K562 (cell line): Measurements from ENCODE around the gene CASTOR1. TPM values are rescaled to one million over a fixed set of nuclear protein-coding genes. Genes with fewer than 3 reads are reported as not detected.

ENCODE experiments used
- ATAC-seq: fragments of 200-7000 bp; cut with Tn5 transposase; 3 replicates; pipeline ENCODE4 v1.9.1; 2020; ENCODE audit warnings: moderate library complexity
- BruUV-seq: library from RNA; stranded (reverse); fragments of 400-500 nt; replicated peaks from 2 replicates; lab custom pipeline; 2021; lab: Mats Ljungman, UMichigan
- CTCF ChIA-PET: fragments of 300-600 bp; formaldehyde crosslinking; extraction: SDS; loops from one replicate; lab custom pipeline; 2021; ENCODE audit warnings: low intra/inter-chr PET ratio; lab: Yijun Ruan, JAX
- POLR2A ChIA-PET: fragments of 300-600, 350-650 bp; sonication (Branson Sonifier 250); formaldehyde crosslinking; extraction: SDS; loops from one replicate; lab custom pipeline; 2021; ENCODE audit warnings: antibody characterized with exemption, inconsistent platforms; lab: Yijun Ruan, JAX
- DNase-seq, 4 experiments: peaks; one replicate each; pipeline versions ENCODE4 v3.0.0 to v3.0.0-alpha.2; 2011 to 2018; ENCODE audit warnings: low spot score in 3 of 4, mixed read lengths in 3 of 4; ENCODE audit errors: extremely low read depth in 1 of 4
- FAIRE-seq: peaks from 2 replicates; lab custom pipeline; 2011; peaks lifted over from hg19 to GRCh38; lab: Jason Lieb, UNC
- H2AFZ ChIP-seq: 2 replicates; pipeline ENCODE4 v1.6.0; 2011; ENCODE audit warnings: low read depth, low read length, control low read depth, inconsistent platforms
- H3K27ac ChIP-seq: fragments of 200-600 bp; 3 replicates; pipeline ENCODE4 v1.8.0; 2011; ENCODE audit warnings: low read depth, mild to moderate bottlenecking, control low read depth, inconsistent platforms, low read length, moderate library complexity, mixed read lengths; ENCODE audit errors: extremely low read depth
- H3K27me3 ChIP-seq, 2 experiments: fragments of 300-600 bp in 1 of 2; 2 replicates in 1 of 2; 3 replicates in 1 of 2; pipeline versions ENCODE4 v1.6.0 to v1.8.0; 2011; ENCODE audit warnings: inconsistent platforms in 2 of 2, low read length in 2 of 2, mild to moderate bottlenecking in 1 of 2, mixed read lengths in 1 of 2, moderate library complexity in 1 of 2; ENCODE audit not compliant: control insufficient read depth in 2 of 2, insufficient read depth in 2 of 2
- H3K36me3 ChIP-seq: fragments of 300-600 bp; 3 replicates; pipeline ENCODE4 v1.8.0; 2011; ENCODE audit warnings: mild to moderate bottlenecking, low read length, inconsistent platforms; ENCODE audit not compliant: control insufficient read depth, insufficient read depth
- H3K4me1 ChIP-seq, 2 experiments: fragments of 200-600 bp in 1 of 2; replicated peaks in 1 of 2; 2 replicates in 1 of 2; 3 replicates in 1 of 2; pipeline versions ENCODE4 v1.5.1 to v1.8.0; 2011; ENCODE audit warnings: inconsistent platforms in 2 of 2, low read length in 2 of 2, mild to moderate bottlenecking in 1 of 2, mixed read lengths in 1 of 2, moderate library complexity in 1 of 2; ENCODE audit not compliant: control insufficient read depth in 2 of 2, insufficient read depth in 2 of 2
- H3K4me2 ChIP-seq: 2 replicates; pipeline ENCODE4 v1.6.1; 2011; ENCODE audit warnings: low read length, control low read depth, inconsistent platforms, mixed read lengths; ENCODE audit not compliant: insufficient read depth
- H3K4me3 ChIP-seq: fragments of 200-600 bp; sonication (generic), shearing (Covaris generic); 2 replicates; pipeline ENCODE4 v1.5.1; 2016; ENCODE audit warnings: control low read depth, inconsistent platforms
- H3K79me2 ChIP-seq: fragments of 200-600 bp; 3 replicates; pipeline ENCODE4 v1.8.0; 2011; ENCODE audit warnings: low read length, inconsistent platforms; ENCODE audit not compliant: control insufficient read depth, insufficient read depth
- H3K9ac ChIP-seq, 2 experiments: 2 replicates each; pipeline versions ENCODE4 v1.6.0 to v1.6.1; 2011; ENCODE audit warnings: low read depth in 2 of 2, low read length in 2 of 2, control low read depth in 1 of 2, inconsistent platforms in 1 of 2, mild to moderate bottlenecking in 1 of 2, mixed read lengths in 1 of 2; ENCODE audit not compliant: insufficient read depth in 1 of 2
- H3K9me1 ChIP-seq: one replicate; pipeline ENCODE4 v1.6.0; 2011; ENCODE audit warnings: inconsistent platforms, mild to moderate bottlenecking, low read length, moderate library complexity; ENCODE audit not compliant: control insufficient read depth, insufficient read depth
- H3K9me3 ChIP-seq: replicated peaks from 2 replicates; pipeline ENCODE4 v1.5.1; 2011; ENCODE audit warnings: low read depth, low read length, inconsistent platforms; ENCODE audit not compliant: control insufficient read depth, insufficient read depth
- H4K20me1 ChIP-seq: replicated peaks from 2 replicates; pipeline ENCODE4 v1.6.1; 2011; ENCODE audit warnings: low read length, inconsistent platforms, mixed read lengths; ENCODE audit not compliant: control insufficient read depth, insufficient read depth
- ATF4 ChIP-seq: fragments of 450-650 bp; formaldehyde crosslinking; IDR thresholded peaks from 2 replicates; pipeline ENCODE4 v1.4.0; 2022; ENCODE audit warnings: mild to moderate bottlenecking, moderate library complexity
- BMI1 ChIP-seq: fragments of 150-350 bp; IDR thresholded peaks from 2 replicates; pipeline ENCODE4 v1.6.1; 2014; ENCODE audit warnings: low read length
- CC2D1A ChIP-seq: fragments of 450-650 bp; IDR thresholded peaks from 2 replicates; pipeline ENCODE4 v1.6.1; 2017; ENCODE audit warnings: mild to moderate bottlenecking
- HDAC6 ChIP-seq: IDR thresholded peaks from 2 replicates; pipeline ENCODE4 v1.6.1; 2012; ENCODE audit warnings: low read depth, mild to moderate bottlenecking, control low read depth, inconsistent platforms, low read length, moderate library complexity
- MYBL2 ChIP-seq, 2 experiments: fragments of 450-650 bp in 1 of 2; sonication (generic) in 1 of 2; formaldehyde crosslinking in 1 of 2; IDR thresholded peaks; 2 replicates each; pipeline versions ENCODE4 v1.6.1 to v1.8.1; 2017 to 2022; ENCODE audit warnings: borderline replicate concordance in 1 of 2, inconsistent platforms in 1 of 2, low read depth in 1 of 2, mild to moderate bottlenecking in 1 of 2, missing genetic modification reagents in 1 of 2, moderate library complexity in 1 of 2
- POU5F1 ChIP-seq: fragments of 150-350 bp; IDR thresholded peaks from 2 replicates; pipeline ENCODE4 v1.6.1; 2014; ENCODE audit warnings: borderline replicate concordance, low read length, low read depth, mild to moderate bottlenecking; ENCODE audit not compliant: partially characterized antibody
- ZBTB7A ChIP-seq: IDR thresholded peaks from 2 replicates; pipeline ENCODE4 v1.6.1; 2011; ENCODE audit warnings: low read depth, mild to moderate bottlenecking, low read length, moderate library complexity, borderline replicate concordance; ENCODE audit not compliant: control insufficient read depth
- ZNF592 ChIP-seq: fragments of 450-650 bp; IDR thresholded peaks from 2 replicates; pipeline ENCODE4 v1.6.1; 2017; ENCODE audit warnings: antibody characterized with exemption, mild to moderate bottlenecking
- WGBS: fragments of 100-300 bp; shearing (Covaris generic); methylation state at CpG from one replicate; pipeline ENCODE4 v1.1.6; 2016; ENCODE audit warnings: low coverage, mixed read lengths; ENCODE audit not compliant: insufficient coverage; ENCODE audit errors: missing lambda C conversion rate; 5-methylcytosine and 5-hydroxymethylcytosine counted together
- in situ Hi-C: fragments of 300-500 bp; cut with MboI; formaldehyde crosslinking; loops from 4 replicates; pipeline ENCODE4 v1.15.0; 2018; ENCODE audit warnings: inconsistent platforms, mixed read lengths
- intact Hi-C: fragments of 100-400 bp; cut with micrococcal nuclease; formaldehyde crosslinking; loops from 2 replicates; pipeline ENCODE4 v1.14.2; 2022
- polyA plus RNA-seq, 8 experiments: library from polyadenylated mRNA; depleted of rRNA in 4 of 8; stranded (reverse) in 5 of 8; unstranded in 3 of 8; fragments of >200 nt; fragmentation: Nextera tagmentation in 2 of 8; fragmentation: Illumina TruSeq in 1 of 8; extraction: Ambion mirVana in 2 of 8; extraction: Trizol in 1 of 8; gene quantifications; 2 replicates each; pipeline versions ENCODE4 v1.2.1 to v1.2.3, GENCODE V29; 2011 to 2014; ENCODE audit warnings: inconsistent platforms in 1 of 8, missing spikeins in 1 of 8
- total RNA-seq, 7 experiments: library from RNA; depleted of rRNA in 6 of 7; stranded (reverse); fragments of >200 nt in 6 of 7; fragmentation: Illumina TruSeq in 2 of 7; extraction: Trizol in 2 of 7; gene quantifications; 2 replicates each; pipeline versions ENCODE4 v1.2.1 to v1.2.3, GENCODE V29; 2011 to 2021; ENCODE audit warnings: low replicate concordance in 1 of 7

CASTOR1 gene
- total and polyA plus RNA-seq, 9 of the 15 experiments (the other 6 are each of a cell fraction or from before 2014, with no cell fraction given), result 0.35 to 2.6 (median 1.1) TPM

GRCh38 chr22:30235687-30236170, 53.6 kb downstream of the CASTOR1 start:
- H3K4me1 ChIP-seq, result peaks cover 3 to 12% of the 10 kb centered on the region in 2 experiments; a peak in 3 of 5 replicates
- FAIRE-seq, result no peak
- no peak overlapping the region for H2AFZ ChIP-seq
- CTCF ChIA-PET, result no interaction called here
- TF ChIP-seq BMI1 (no peak), POU5F1 (no peak), MYBL2 (IDR thresholded peaks at IDR 0.05; ENCODE audit: low read depth) (no peak), MYBL2 (CRISPR knock-in tag; IDR thresholded peaks at IDR 0.05; ENCODE audit: borderline replicate concordance) (no peak), ATF4 (CRISPR knock-in tag) (no peak), CC2D1A (no peak), ZNF592 (no peak), HDAC6 (no peak), ZBTB7A (no peak)
- TF ChIP-seq, all 486 proteins: peak for 0
- Histone ChIP-seq H3K79me2 (no peaks in the 10 kb centered on the region), H3K9ac (no peak overlapping the region), H4K20me1 (no peaks in the 10 kb centered on the region), H3K27ac (no peak overlapping the region), H3K36me3 (no peaks in the 10 kb centered on the region), H3K9me3 (no peaks in the 10 kb centered on the region), H3K27me3 (peaks cover 0 to 33% of the 10 kb centered on the region in 2 experiments; a peak in 3 of 5 replicates), H3K4me3 (no peak overlapping the region), H3K9me1 (no peaks in the 10 kb centered on the region), H3K4me2 (no peak overlapping the region)
- no TSS peak for BruUV-seq
- 43% methylated on average over 7 of the region's 10 CpGs for WGBS
- ATAC-seq, result no peak
- in situ Hi-C loops, result no loop called here
- no peak for DNase-seq
- intact Hi-C loops, result no loop called here
- POLR2A ChIA-PET, result no interaction called here

Other genes starting within 250 kb of the CASTOR1 start
Only the 7 nearest of the 11 such genes appear.
- gene LIF, start 42.7 kb downstream of the CASTOR1 start, total RNA-seq (2014; rRNA removed), result 0.04 and 0.05 TPM in 2 replicates
- gene LIF, start 42.7 kb downstream of the CASTOR1 start, total RNA-seq (2014; rRNA removed; fragmentation: Illumina TruSeq; extraction: Trizol), result 0.03 TPM in 1 of 2 replicates, not detected in the other
- gene LIF, start 42.7 kb downstream of the CASTOR1 start, total RNA-seq (2015; rRNA removed; fragmentation: Illumina TruSeq; extraction: Trizol), result 0.11 and 0.34 TPM in 2 replicates
- 0.31 TPM in 2 replicates for gene LIF, start 42.7 kb downstream of the CASTOR1 start, total RNA-seq (2021)
- gene LIF, start 42.7 kb downstream of the CASTOR1 start, polyA plus RNA-seq (2011; rRNA removed), result 0.16 and 0.39 TPM in 2 replicates
- 0.04 and 0.09 TPM in 2 replicates for gene LIF, start 42.7 kb downstream of the CASTOR1 start, polyA plus RNA-seq (2014; fragmentation: Illumina TruSeq; extraction: Trizol)
- not detected for gene LIF, start 42.7 kb downstream of the CASTOR1 start, polyA plus RNA-seq (2014; fragmentation: Nextera tagmentation; extraction: Ambion mirVana)
- 0.03 and 0.25 TPM in 2 replicates for gene LIF, start 42.7 kb downstream of the CASTOR1 start, polyA plus RNA-seq (2014; rRNA removed)
- not detected in 2 replicates for gene OSM, start 22.7 kb downstream of the CASTOR1 start, total RNA-seq (2014; rRNA removed)
- gene OSM, start 22.7 kb downstream of the CASTOR1 start, total RNA-seq (2014; rRNA removed; fragmentation: Illumina TruSeq; extraction: Trizol), result not detected in 2 replicates
- gene OSM, start 22.7 kb downstream of the CASTOR1 start, total RNA-seq (2015; rRNA removed; fragmentation: Illumina TruSeq; extraction: Trizol), result not detected in 2 replicates
- gene OSM, start 22.7 kb downstream of the CASTOR1 start, total RNA-seq (2021), result not detected in 2 replicates
- gene OSM, start 22.7 kb downstream of the CASTOR1 start, polyA plus RNA-seq (2011; rRNA removed), result 0.08 and 0.22 TPM in 2 replicates
- gene OSM, start 22.7 kb downstream of the CASTOR1 start, polyA plus RNA-seq (2014; fragmentation: Illumina TruSeq; extraction: Trizol), result not detected in 2 replicates
- gene OSM, start 22.7 kb downstream of the CASTOR1 start, polyA plus RNA-seq (2014; fragmentation: Nextera tagmentation; extraction: Ambion mirVana), result not detected
- gene OSM, start 22.7 kb downstream of the CASTOR1 start, polyA plus RNA-seq (2014; rRNA removed), result not detected in 2 replicates
- gene TBC1D10A, start 37.4 kb upstream of the CASTOR1 start, total RNA-seq (2014; rRNA removed), result 7.5 and 7.8 TPM in 2 replicates
- gene TBC1D10A, start 37.4 kb upstream of the CASTOR1 start, total RNA-seq (2014; rRNA removed; fragmentation: Illumina TruSeq; extraction: Trizol), result 2.0 and 2.3 TPM in 2 replicates
- gene TBC1D10A, start 37.4 kb upstream of the CASTOR1 start, total RNA-seq (2015; rRNA removed; fragmentation: Illumina TruSeq; extraction: Trizol), result 4.6 and 5.0 TPM in 2 replicates
- gene TBC1D10A, start 37.4 kb upstream of the CASTOR1 start, total RNA-seq (2021), result 9.8 and 10.4 TPM in 2 replicates
- 6.0 and 8.2 TPM in 2 replicates for gene TBC1D10A, start 37.4 kb upstream of the CASTOR1 start, polyA plus RNA-seq (2011; rRNA removed)
- gene TBC1D10A, start 37.4 kb upstream of the CASTOR1 start, polyA plus RNA-seq (2014; fragmentation: Illumina TruSeq; extraction: Trizol), result 4.3 and 6.2 TPM in 2 replicates
- under 1 TPM; 0.13 to 0.18 TPM for gene TBC1D10A, start 37.4 kb upstream of the CASTOR1 start, polyA plus RNA-seq (2014; fragmentation: Nextera tagmentation; extraction: Ambion mirVana)
- 5.8 and 7.9 TPM in 2 replicates for gene TBC1D10A, start 37.4 kb upstream of the CASTOR1 start, polyA plus RNA-seq (2014; rRNA removed)
- 53.7 and 89.0 TPM in 2 replicates for gene SF3A1, start 67.4 kb upstream of the CASTOR1 start, total RNA-seq (2014; rRNA removed)
- 12.3 and 12.8 TPM in 2 replicates for gene SF3A1, start 67.4 kb upstream of the CASTOR1 start, total RNA-seq (2014; rRNA removed; fragmentation: Illumina TruSeq; extraction: Trizol)
- gene SF3A1, start 67.4 kb upstream of the CASTOR1 start, total RNA-seq (2015; rRNA removed; fragmentation: Illumina TruSeq; extraction: Trizol), result 13.0 and 21.3 TPM in 2 replicates
- 223 and 228 TPM in 2 replicates for gene SF3A1, start 67.4 kb upstream of the CASTOR1 start, total RNA-seq (2021)
- 8.6 and 29.3 TPM in 2 replicates for gene SF3A1, start 67.4 kb upstream of the CASTOR1 start, polyA plus RNA-seq (2011; rRNA removed)
- gene SF3A1, start 67.4 kb upstream of the CASTOR1 start, polyA plus RNA-seq (2014; fragmentation: Illumina TruSeq; extraction: Trizol), result 113 and 116 TPM in 2 replicates
- gene SF3A1, start 67.4 kb upstream of the CASTOR1 start, polyA plus RNA-seq (2014; fragmentation: Nextera tagmentation; extraction: Ambion mirVana), result 1 to 10 TPM; 6.7 to 8.2 TPM
- 29.4 and 38.3 TPM in 2 replicates for gene SF3A1, start 67.4 kb upstream of the CASTOR1 start, polyA plus RNA-seq (2014; rRNA removed)
- 1.00 and 1.0 TPM in 2 replicates for gene CCDC157, start 67.5 kb upstream of the CASTOR1 start, total RNA-seq (2014; rRNA removed)
- gene CCDC157, start 67.5 kb upstream of the CASTOR1 start, total RNA-seq (2014; rRNA removed; fragmentation: Illumina TruSeq; extraction: Trizol), result 0.18 and 0.22 TPM in 2 replicates
- gene CCDC157, start 67.5 kb upstream of the CASTOR1 start, total RNA-seq (2015; rRNA removed; fragmentation: Illumina TruSeq; extraction: Trizol), result 0.34 and 0.47 TPM in 2 replicates
- 0.80 and 0.85 TPM in 2 replicates for gene CCDC157, start 67.5 kb upstream of the CASTOR1 start, total RNA-seq (2021)
- 1.3 and 1.4 TPM in 2 replicates for gene CCDC157, start 67.5 kb upstream of the CASTOR1 start, polyA plus RNA-seq (2011; rRNA removed)
- 0.68 and 0.94 TPM in 2 replicates for gene CCDC157, start 67.5 kb upstream of the CASTOR1 start, polyA plus RNA-seq (2014; fragmentation: Illumina TruSeq; extraction: Trizol)
- under 1 TPM; 0.04 to 0.18 TPM for gene CCDC157, start 67.5 kb upstream of the CASTOR1 start, polyA plus RNA-seq (2014; fragmentation: Nextera tagmentation; extraction: Ambion mirVana)
- 0.85 and 0.95 TPM in 2 replicates for gene CCDC157, start 67.5 kb upstream of the CASTOR1 start, polyA plus RNA-seq (2014; rRNA removed)
- gene RNF215, start 97.9 kb upstream of the CASTOR1 start, total RNA-seq (2014; rRNA removed), result 4.0 and 4.7 TPM in 2 replicates
- gene RNF215, start 97.9 kb upstream of the CASTOR1 start, total RNA-seq (2014; rRNA removed; fragmentation: Illumina TruSeq; extraction: Trizol), result 1.7 and 2.7 TPM in 2 replicates
- 2.2 and 2.3 TPM in 2 replicates for gene RNF215, start 97.9 kb upstream of the CASTOR1 start, total RNA-seq (2015; rRNA removed; fragmentation: Illumina TruSeq; extraction: Trizol)
- 6.8 and 9.2 TPM in 2 replicates for gene RNF215, start 97.9 kb upstream of the CASTOR1 start, total RNA-seq (2021)
- 5.6 and 7.1 TPM in 2 replicates for gene RNF215, start 97.9 kb upstream of the CASTOR1 start, polyA plus RNA-seq (2011; rRNA removed)
- gene RNF215, start 97.9 kb upstream of the CASTOR1 start, polyA plus RNA-seq (2014; fragmentation: Illumina TruSeq; extraction: Trizol), result 2.1 and 3.9 TPM in 2 replicates
- under 1 TPM; 0.08 to 0.10 TPM for gene RNF215, start 97.9 kb upstream of the CASTOR1 start, polyA plus RNA-seq (2014; fragmentation: Nextera tagmentation; extraction: Ambion mirVana)
- 7.2 and 9.8 TPM in 2 replicates for gene RNF215, start 97.9 kb upstream of the CASTOR1 start, polyA plus RNA-seq (2014; rRNA removed)
- 0.05 and 0.08 TPM in 2 replicates for gene SEC14L2, start 107.5 kb upstream of the CASTOR1 start, total RNA-seq (2014; rRNA removed)
- 0.04 and 0.06 TPM in 2 replicates for gene SEC14L2, start 107.5 kb upstream of the CASTOR1 start, total RNA-seq (2014; rRNA removed; fragmentation: Illumina TruSeq; extraction: Trizol)
- gene SEC14L2, start 107.5 kb upstream of the CASTOR1 start, total RNA-seq (2015; rRNA removed; fragmentation: Illumina TruSeq; extraction: Trizol), result 0.11 TPM in 2 replicates
- gene SEC14L2, start 107.5 kb upstream of the CASTOR1 start, total RNA-seq (2021), result 0.04 and 0.16 TPM in 2 replicates
- 0.07 and 0.11 TPM in 2 replicates for gene SEC14L2, start 107.5 kb upstream of the CASTOR1 start, polyA plus RNA-seq (2011; rRNA removed)
- gene SEC14L2, start 107.5 kb upstream of the CASTOR1 start, polyA plus RNA-seq (2014; fragmentation: Illumina TruSeq; extraction: Trizol), result 0.06 and 0.12 TPM in 2 replicates
- under 1 TPM; 0.10 to 0.17 TPM for gene SEC14L2, start 107.5 kb upstream of the CASTOR1 start, polyA plus RNA-seq (2014; fragmentation: Nextera tagmentation; extraction: Ambion mirVana)
- gene SEC14L2, start 107.5 kb upstream of the CASTOR1 start, polyA plus RNA-seq (2014; rRNA removed), result 0.03 TPM in 1 of 2 replicates, not detected in the other